Endodermal cell (in vitro differentiated cells): ENCODE measurements around the gene FHAD1. TPM values are rescaled to one million over a fixed set of nuclear protein-coding genes. Genes with fewer than 3 reads are reported as not detected.

Experiments
- DNase-seq: peaks from one replicate; pipeline ENCODE4 v3.0.0-alpha.2; 2017
- H3K27ac ChIP-seq: 2 replicates; pipeline ENCODE4 v1.5.1; 2013; ENCODE audit warnings: mild to moderate bottlenecking, low read depth, low read length, moderate library complexity
- H3K27me3 ChIP-seq: 2 replicates; pipeline ENCODE4 v1.6.1; 2013; ENCODE audit warnings: mild to moderate bottlenecking, low read length, moderate library complexity; ENCODE audit not compliant: insufficient read depth, control insufficient read depth, poor library complexity, severe bottlenecking
- H3K36me3 ChIP-seq: 2 replicates; pipeline ENCODE4 v1.7.0; 2013; ENCODE audit warnings: mild to moderate bottlenecking, low read length, moderate library complexity; ENCODE audit not compliant: control insufficient read depth, insufficient read depth
- H3K4me1 ChIP-seq: one replicate; pipeline ENCODE4 v1.7.0; 2013; ENCODE audit warnings: low read length; ENCODE audit not compliant: control insufficient read depth, insufficient read depth
- H3K4me3 ChIP-seq: 2 replicates; pipeline ENCODE4 v1.5.1; 2013; ENCODE audit warnings: mild to moderate bottlenecking, low read length, moderate library complexity
- H3K9ac ChIP-seq: 2 replicates; pipeline ENCODE4 v1.6.1; 2013; ENCODE audit warnings: mild to moderate bottlenecking, low read length, moderate library complexity; ENCODE audit not compliant: poor library complexity, severe bottlenecking; ENCODE audit errors: extremely low read depth
- H3K9me3 ChIP-seq: 2 replicates; pipeline ENCODE4 v1.6.1; 2013; ENCODE audit warnings: mild to moderate bottlenecking, low read length, moderate library complexity; ENCODE audit not compliant: control insufficient read depth
- H3K27ac Mint-ChIP-seq: 2 replicates; pipeline ENCODE4 v1.8.0; 2020; ENCODE audit warnings: mixed read lengths
- H3K27me3 Mint-ChIP-seq: 2 replicates; pipeline ENCODE4 v1.8.0; 2021; ENCODE audit warnings: mild to moderate bottlenecking, mixed read lengths; ENCODE audit not compliant: insufficient read depth
- H3K36me3 Mint-ChIP-seq: 2 replicates; pipeline ENCODE4 v1.8.0; 2020; ENCODE audit warnings: low read depth, mixed read lengths
- H3K4me1 Mint-ChIP-seq: 2 replicates; pipeline ENCODE4 v1.8.0; 2020; ENCODE audit warnings: mixed read lengths
- H3K4me3 Mint-ChIP-seq: 2 replicates; pipeline ENCODE4 v1.8.0; 2020; ENCODE audit warnings: mild to moderate bottlenecking, moderate library complexity, mixed read lengths
- H3K9me3 Mint-ChIP-seq: 2 replicates; pipeline ENCODE4 v1.8.0; 2020; ENCODE audit warnings: mild to moderate bottlenecking, mixed read lengths
- WGBS, 2 experiments: methylation state at CpG; one replicate each; pipeline versions ENCODE4 v1.1.5 to v1.1.7; 2013; ENCODE audit warnings: missing lambda C conversion rate in 2 of 2, mixed read lengths in 1 of 2; ENCODE audit not compliant: insufficient coverage in 1 of 2, insufficient read length in 1 of 2; 5-methylcytosine and 5-hydroxymethylcytosine counted together
- total RNA-seq, 2 donors: library from RNA; stranded (reverse); fragmentation: NEBNext Ultra II Directional in 1 of 2; extraction: Animal tissue kit (Norgen Biotek cat#: 25700) in 1 of 2; gene quantifications; 2 replicates in 1 of 2; 3 replicates in 1 of 2; pipeline ENCODE4 v1.2.1, GENCODE V29; 2021
- TF ChIP-seq, protein P1 (sequence below): fragments of 200-600 bp; sonication (generic); conservative IDR thresholded peaks from 2 replicates; pipeline ENCODE4 v1.5.0; 2021; ENCODE audit warnings: antibody characterized with exemption, mild to moderate bottlenecking

The FHAD1 gene
- total RNA-seq, 2 donors from 2014 or later = 2.9 to 3.6 TPM

DNA sequence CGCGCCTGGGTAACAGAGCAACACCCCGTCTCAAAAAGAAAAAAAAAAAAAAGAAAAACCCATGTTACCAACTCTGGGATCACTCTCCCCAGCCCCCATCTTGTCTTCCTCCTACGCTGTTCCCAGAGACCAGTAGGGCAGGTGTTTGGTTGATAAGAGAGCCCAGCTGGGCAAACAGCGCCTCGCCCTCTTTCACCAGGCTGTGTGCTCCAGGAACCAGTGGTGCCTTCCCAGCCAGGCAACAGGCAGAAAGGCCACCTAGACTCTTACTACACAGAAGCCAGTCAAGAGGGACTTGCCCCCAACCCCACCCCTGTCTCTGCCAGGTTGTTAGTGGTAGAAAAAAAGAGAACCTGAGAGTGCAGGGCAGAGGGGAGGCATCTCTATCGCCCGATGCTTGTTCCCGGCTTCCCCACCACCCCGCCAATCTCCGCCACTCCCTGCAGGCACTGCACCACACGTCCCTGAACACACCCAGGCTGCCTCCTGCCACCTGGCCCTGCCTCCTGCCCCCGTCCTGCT is 177.2 kb downstream of the FHAD1 start:
- DNase-seq = no peak
- 84 to 87% methylated on average over 5 to 13 of the region's 13 CpGs for WGBS, 2 experiments
- Histone ChIP-seq H3K27me3 (no peaks in the 10 kb centered on the region), H3K9me3 (no peaks in the 10 kb centered on the region), H3K36me3 (peaks cover 24% of the 10 kb centered on the region), H3K9ac (no peak overlapping the region), H3K4me1 (no peaks in the 10 kb centered on the region), H3K27ac (peak overlapping the region; percentile 10), H3K4me3 (no peak overlapping the region)
- no peak overlapping the region for H3K27ac Mint-ChIP-seq
- H3K4me1 Mint-ChIP-seq = no peaks in the 10 kb centered on the region
- H3K27me3 Mint-ChIP-seq = no peaks in the 10 kb centered on the region
- TF ChIP-seq, protein P1, sequence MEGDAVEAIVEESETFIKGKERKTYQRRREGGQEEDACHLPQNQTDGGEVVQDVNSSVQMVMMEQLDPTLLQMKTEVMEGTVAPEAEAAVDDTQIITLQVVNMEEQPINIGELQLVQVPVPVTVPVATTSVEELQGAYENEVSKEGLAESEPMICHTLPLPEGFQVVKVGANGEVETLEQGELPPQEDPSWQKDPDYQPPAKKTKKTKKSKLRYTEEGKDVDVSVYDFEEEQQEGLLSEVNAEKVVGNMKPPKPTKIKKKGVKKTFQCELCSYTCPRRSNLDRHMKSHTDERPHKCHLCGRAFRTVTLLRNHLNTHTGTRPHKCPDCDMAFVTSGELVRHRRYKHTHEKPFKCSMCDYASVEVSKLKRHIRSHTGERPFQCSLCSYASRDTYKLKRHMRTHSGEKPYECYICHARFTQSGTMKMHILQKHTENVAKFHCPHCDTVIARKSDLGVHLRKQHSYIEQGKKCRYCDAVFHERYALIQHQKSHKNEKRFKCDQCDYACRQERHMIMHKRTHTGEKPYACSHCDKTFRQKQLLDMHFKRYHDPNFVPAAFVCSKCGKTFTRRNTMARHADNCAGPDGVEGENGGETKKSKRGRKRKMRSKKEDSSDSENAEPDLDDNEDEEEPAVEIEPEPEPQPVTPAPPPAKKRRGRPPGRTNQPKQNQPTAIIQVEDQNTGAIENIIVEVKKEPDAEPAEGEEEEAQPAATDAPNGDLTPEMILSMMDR = no peak
- H3K4me3 Mint-ChIP-seq = no peak overlapping the region
- H3K9me3 Mint-ChIP-seq = peaks cover 9% of the 10 kb centered on the region
- peaks cover 43% of the 10 kb centered on the region for H3K36me3 Mint-ChIP-seq

DNA sequence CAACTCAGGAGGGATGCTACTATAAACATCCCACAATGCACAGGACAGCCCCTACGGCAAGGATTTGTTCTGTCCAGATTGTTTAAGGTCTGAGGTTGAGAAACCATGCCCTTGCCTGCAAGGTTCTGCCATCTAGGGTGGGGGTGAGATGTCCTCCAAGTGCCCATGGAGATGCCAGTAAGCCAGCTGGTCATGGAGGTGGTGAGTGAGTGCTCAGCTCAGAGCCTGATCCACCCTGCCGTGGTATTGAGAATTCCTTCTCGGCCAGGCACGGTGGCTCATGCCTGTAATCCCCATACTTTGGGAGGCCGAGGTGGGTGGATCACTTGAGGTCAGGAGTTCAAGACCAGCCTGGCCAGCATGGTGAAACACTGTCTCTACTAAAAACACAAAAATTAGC is 178.0 kb downstream of the FHAD1 start:
- Mint-ChIP-seq H3K36me3 (peaks cover 37% of the 10 kb centered on the region), H3K27ac (no peak overlapping the region), H3K9me3 (peaks cover 9% of the 10 kb centered on the region), H3K4me1 (no peaks in the 10 kb centered on the region), H3K27me3 (no peaks in the 10 kb centered on the region), H3K4me3 (no peak overlapping the region)
- Histone ChIP-seq H3K9ac (no peak overlapping the region), H3K4me3 (no peak overlapping the region), H3K4me1 (no peaks in the 10 kb centered on the region), H3K27ac (no peak overlapping the region), H3K9me3 (no peaks in the 10 kb centered on the region), H3K27me3 (no peaks in the 10 kb centered on the region), H3K36me3 (peaks cover 18% of the 10 kb centered on the region)
- TF ChIP-seq, protein P1 = no peak
- 68 to 95% methylated on average over 4 to 5 of the region's 5 CpGs for WGBS, 2 experiments
- DNase-seq = no peak

DNA sequence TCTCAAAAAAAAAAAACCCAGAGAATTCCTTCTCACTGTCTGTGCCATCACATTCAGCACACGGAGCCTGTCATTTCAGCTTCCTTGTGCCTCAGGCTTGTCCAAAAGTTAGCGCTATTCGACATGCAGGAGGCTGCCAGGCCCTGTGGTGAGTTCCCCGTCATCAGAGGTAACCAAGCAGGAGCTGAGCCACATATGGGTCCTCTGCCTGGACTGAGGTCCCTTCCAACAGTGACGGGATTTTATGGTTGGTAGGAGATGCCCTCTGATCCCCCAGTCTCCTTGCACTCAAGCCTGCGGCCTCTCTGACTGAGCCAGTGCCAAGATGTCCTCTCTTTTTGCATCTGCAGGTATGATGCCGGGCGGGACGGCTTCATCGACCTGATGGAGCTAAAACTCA is 178.5 kb downstream of the FHAD1 start:
- Mint-ChIP-seq H3K27me3 (no peaks in the 10 kb centered on the region), H3K9me3 (peaks cover 6% of the 10 kb centered on the region), H3K36me3 (peaks cover 37% of the 10 kb centered on the region), H3K27ac (no peak overlapping the region), H3K4me3 (no peak overlapping the region), H3K4me1 (no peaks in the 10 kb centered on the region)
- TF ChIP-seq, protein P1 = no peak
- H3K27me3 ChIP-seq = no peaks in the 10 kb centered on the region
- peaks cover 15% of the 10 kb centered on the region for H3K36me3 ChIP-seq
- H3K9ac ChIP-seq = no peak overlapping the region
- H3K9me3 ChIP-seq = no peaks in the 10 kb centered on the region
- 89 to 95% methylated on average over 10 of the region's 10 CpGs for WGBS, 2 experiments
- H3K27ac ChIP-seq = no peak overlapping the region
- H3K4me3 ChIP-seq = no peak overlapping the region
- no peak for DNase-seq
- no peaks in the 10 kb centered on the region for H3K4me1 ChIP-seq
